ENCODE results near the gene PPP2R2C.

GRCh38 chr4:6417516-6418050, 54.8 kb downstream of the PPP2R2C start:
- TF ChIP-seq CTCF (IDR thresholded peaks at IDR 0.05), result no peak
- TF ChIP-seq EP300 (IDR thresholded peaks at IDR 0.05), result no peak
